NCI-H2227 (cell line): ENCODE data around the gene ARHGEF3.

Source experiments
- DNase-seq: peaks from one replicate; lab custom pipeline; 2025; ENCODE audit not compliant: unreplicated experiment; lab: John Stamatoyannopoulos, UW

ARHGEF3 gene

GRCh38 chr3:56796202-56796601, 5.5 kb downstream of the ARHGEF3 start:
- DNase-seq: no peak

- DNase-seq: no peak
These were observed 5.9 kb downstream of the ARHGEF3 start for GRCh38 chr3:56795829-56796185.

GRCh38 chr3:56795097-56795828, 6.5 kb downstream of the ARHGEF3 start:
- no peak for DNase-seq

- no peak for DNase-seq
These were observed 9.6 kb downstream of the ARHGEF3 start for GRCh38 chr3:56792193-56792592.

- DNase-seq: no peak
These were observed 11.5 kb downstream of the ARHGEF3 start for GRCh38 chr3:56790016-56790821.

GRCh38 chr3:56789076-56789475, 12.7 kb downstream of the ARHGEF3 start:
- DNase-seq: no peak

- no peak for DNase-seq
These were observed 13.2 kb downstream of the ARHGEF3 start for GRCh38 chr3:56788521-56788920.

- DNase-seq: no peak
These were observed 13.9 kb downstream of the ARHGEF3 start for GRCh38 chr3:56787784-56788256.

GRCh38 chr3:56787258-56787775, 14.4 kb downstream of the ARHGEF3 start:
- DNase-seq: peak; percentile 60

- DNase-seq: no peak
These were observed 16.2 kb downstream of the ARHGEF3 start for GRCh38 chr3:56785499-56785898.

- no peak for DNase-seq
These were observed 17.2 kb downstream of the ARHGEF3 start for GRCh38 chr3:56784448-56785001.

GRCh38 chr3:56783644-56784447, 17.9 kb downstream of the ARHGEF3 start:
- no peak for DNase-seq

- no peak for DNase-seq
These were observed 18.8 kb downstream of the ARHGEF3 start for GRCh38 chr3:56782906-56783305.

GRCh38 chr3:56782215-56782614, 19.5 kb downstream of the ARHGEF3 start:
- no peak for DNase-seq

- DNase-seq: no peak
These were observed 20.0 kb downstream of the ARHGEF3 start for GRCh38 chr3:56781762-56782161.

- DNase-seq: no peak
These were observed 20.8 kb downstream of the ARHGEF3 start for GRCh38 chr3:56780936-56781335.

- no peak for DNase-seq
These were observed 22.9 kb downstream of the ARHGEF3 start for GRCh38 chr3:56778893-56779292.

- DNase-seq: no peak
These were observed 25.2 kb downstream of the ARHGEF3 start for GRCh38 chr3:56776556-56776950.

- DNase-seq: no peak
These were observed 25.8 kb downstream of the ARHGEF3 start for GRCh38 chr3:56775838-56776555.

GRCh38 chr3:56775445-56775837, 26.3 kb downstream of the ARHGEF3 start:
- peak; percentile 56 for DNase-seq
